DMS153 treated with DMSO at 0.1 percent for 48 hours (cell line): ENCODE measurements around the gene SYT1.

ENCODE experiments used
- DNase-seq: peaks from one replicate; lab custom pipeline; 2025; ENCODE audit not compliant: unreplicated experiment; lab: John Stamatoyannopoulos, UW

SYT1 gene

GRCh38 chr12:79275631-79276030 is 411.1 kb downstream of the SYT1 start:
- DNase-seq: no peak

- no peak for DNase-seq
Observed at GRCh38 chr12:79283364-79283763, 418.8 kb downstream of the SYT1 start.

DNA sequence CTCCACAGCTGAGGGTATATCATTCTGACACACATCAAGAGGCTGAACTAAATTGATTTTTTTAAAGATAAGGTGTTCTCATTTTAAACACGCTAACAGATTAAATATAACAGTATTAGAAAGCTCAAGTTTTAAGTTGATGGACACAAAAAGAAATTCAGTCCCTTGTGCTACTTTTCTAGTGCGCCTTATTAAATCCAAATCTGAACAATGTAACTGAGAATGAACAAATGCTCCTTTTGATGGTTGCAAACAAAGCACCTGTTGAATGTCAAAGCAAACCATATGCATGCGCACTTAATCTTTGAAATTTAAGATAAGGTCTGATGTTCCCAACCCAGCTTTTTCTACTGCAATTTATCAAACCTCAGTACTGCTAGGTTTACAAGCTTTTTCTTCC is 424.3 kb downstream of the SYT1 start:
- DNase-seq: no peak

DNA sequence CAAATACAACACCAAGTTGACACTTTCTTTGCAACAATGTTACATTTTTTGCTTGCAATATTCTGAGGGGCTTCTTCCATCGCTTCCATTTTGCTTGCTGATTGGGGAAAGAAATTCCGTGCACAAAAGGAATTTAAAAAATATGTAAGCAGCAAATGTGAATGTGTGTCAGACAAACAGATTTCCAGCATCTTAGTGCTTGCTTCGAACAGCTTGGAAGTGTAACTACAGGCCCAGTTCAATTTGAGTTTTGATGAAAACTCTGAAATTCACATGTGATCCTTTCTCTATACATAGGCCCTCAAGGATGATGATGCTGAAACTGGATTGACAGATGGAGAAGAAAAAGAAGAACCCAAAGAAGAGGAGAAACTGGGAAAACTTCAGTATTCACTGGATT is 427.1 kb downstream of the SYT1 start:
- no peak for DNase-seq

DNA sequence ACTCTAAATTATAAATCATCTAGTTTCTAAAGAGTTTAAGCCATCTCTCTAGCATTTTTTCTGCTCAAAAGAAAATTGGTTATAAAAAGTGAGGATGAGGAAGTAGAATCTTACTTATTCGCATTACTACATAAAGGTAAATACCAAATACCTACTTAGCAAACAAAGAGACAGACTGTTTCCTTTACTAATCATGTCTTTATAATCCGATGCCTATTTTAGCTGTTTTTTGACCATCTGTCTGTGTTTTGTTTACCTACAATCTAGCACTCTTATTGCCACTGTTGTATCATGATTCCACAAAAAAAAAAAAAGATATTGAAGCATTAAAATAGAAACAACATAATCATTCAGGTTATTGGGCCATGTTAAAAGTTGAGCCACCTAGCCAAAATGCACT is 430.0 kb downstream of the SYT1 start:
- DNase-seq: no peak

DNA sequence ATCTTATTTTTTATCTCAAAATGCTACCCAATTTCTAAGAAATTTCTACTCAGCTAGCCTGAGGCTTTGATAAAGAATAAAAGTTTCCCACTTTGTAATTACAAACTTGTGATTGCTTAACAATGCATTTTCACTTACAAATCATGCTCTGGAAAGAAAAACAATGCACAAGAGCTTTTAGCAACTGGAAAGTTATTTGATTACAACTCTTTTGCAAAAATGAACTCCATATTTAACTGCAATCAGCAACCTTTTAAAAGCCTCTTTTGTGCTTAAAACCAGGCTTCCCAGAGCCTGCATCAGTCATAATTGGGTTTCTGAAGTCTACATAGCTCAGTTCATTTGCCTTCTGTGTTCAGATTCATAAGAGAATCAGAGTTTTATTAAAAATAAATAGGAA is 431.0 kb downstream of the SYT1 start:
- no peak for DNase-seq

DNA sequence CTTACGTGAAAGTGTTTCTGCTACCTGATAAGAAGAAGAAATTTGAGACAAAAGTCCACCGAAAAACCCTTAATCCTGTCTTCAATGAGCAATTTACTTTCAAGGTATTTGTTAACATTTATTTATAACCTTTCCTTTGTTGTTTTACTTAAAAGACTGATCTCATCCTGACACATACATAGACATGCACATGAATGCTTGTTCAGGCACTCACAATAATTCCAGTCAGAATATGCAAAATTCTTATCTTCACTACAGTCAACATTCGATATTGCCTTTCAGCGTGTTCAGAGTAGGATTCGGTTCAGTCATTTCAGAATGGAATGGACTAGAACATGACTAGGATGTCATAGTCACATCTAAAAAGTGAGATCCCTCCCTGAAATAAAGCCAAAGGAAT is 431.6 kb downstream of the SYT1 start:
- DNase-seq: no peak

GRCh38 chr12:79296871-79297270 is 432.3 kb downstream of the SYT1 start:
- no peak for DNase-seq

DNA sequence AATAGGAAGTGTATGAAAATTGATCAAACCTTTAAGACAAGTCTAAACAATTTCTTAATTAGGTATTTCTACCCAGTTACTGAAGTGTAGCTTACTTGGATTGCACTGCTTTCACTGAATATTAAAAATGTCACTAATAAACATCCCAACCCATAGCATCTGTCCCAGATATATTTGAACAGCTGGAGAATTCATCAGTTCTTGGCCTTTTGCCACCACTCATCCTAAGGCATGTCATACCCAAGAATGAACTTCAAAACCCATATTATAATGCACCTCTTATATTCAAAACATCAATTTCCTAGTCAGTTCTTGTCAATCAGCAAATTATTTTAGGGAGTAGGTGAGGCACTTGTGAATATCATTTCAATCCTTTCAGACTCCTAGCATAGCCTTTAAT is 433.9 kb downstream of the SYT1 start:
- DNase-seq: no peak

GRCh38 chr12:79299447-79300198 is 435.0 kb downstream of the SYT1 start:
- DNase-seq: no peak

- DNase-seq: no peak
Observed at GRCh38 chr12:79300199-79300568, 435.6 kb downstream of the SYT1 start.

- DNase-seq: no peak
Observed at GRCh38 chr12:79301181-79301580, 436.6 kb downstream of the SYT1 start.

- no peak for DNase-seq
Observed at GRCh38 chr12:79302162-79302814, 437.7 kb downstream of the SYT1 start.

GRCh38 chr12:79307340-79307739 is 442.8 kb downstream of the SYT1 start:
- DNase-seq: no peak

- DNase-seq: no peak
Observed at GRCh38 chr12:79309039-79309438, 444.5 kb downstream of the SYT1 start.

- DNase-seq: no peak
Observed at GRCh38 chr12:79317179-79317847, 452.7 kb downstream of the SYT1 start.

GRCh38 chr12:79322905-79323304 is 458.3 kb downstream of the SYT1 start:
- DNase-seq: no peak

DNA sequence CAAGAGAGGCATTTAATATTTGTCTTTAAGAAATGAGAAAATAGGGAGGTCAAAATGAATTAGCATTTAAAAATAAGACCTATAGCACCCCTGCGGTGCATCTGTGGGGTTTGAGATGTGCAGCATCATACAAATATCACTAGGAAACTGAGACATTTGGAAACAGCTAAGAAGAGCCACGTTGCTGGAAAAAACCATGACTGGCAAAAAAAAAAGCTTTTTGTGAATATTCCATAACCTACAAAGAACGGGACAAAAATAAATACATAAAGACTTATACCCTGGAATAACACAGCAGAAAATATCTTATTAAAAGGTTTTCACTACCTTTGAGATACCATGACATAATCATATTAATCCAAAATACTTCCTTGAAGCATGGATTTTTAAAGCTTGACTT is 460.0 kb downstream of the SYT1 start:
- DNase-seq: no peak

- no peak for DNase-seq
Observed at GRCh38 chr12:79326222-79326621, 461.6 kb downstream of the SYT1 start.

DNA sequence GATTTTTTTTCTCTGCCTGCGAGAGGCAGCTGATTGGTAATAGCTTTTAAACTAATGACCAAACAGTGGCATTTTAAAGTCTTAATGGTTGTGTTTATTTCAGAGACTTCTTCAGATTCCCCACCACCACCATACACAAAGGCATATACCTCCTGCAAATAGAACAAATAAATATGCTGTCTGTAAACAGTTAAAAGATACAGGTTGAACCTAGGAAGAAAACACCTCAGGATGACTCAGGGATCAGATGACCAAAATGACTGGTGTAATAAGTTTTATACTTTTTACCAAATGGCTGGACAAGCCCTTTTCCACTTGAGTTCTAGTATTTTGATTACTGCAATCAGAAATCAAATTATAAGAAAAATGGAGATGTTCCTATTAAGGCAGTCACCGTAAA is 462.1 kb downstream of the SYT1 start:
- no peak for DNase-seq

DNA sequence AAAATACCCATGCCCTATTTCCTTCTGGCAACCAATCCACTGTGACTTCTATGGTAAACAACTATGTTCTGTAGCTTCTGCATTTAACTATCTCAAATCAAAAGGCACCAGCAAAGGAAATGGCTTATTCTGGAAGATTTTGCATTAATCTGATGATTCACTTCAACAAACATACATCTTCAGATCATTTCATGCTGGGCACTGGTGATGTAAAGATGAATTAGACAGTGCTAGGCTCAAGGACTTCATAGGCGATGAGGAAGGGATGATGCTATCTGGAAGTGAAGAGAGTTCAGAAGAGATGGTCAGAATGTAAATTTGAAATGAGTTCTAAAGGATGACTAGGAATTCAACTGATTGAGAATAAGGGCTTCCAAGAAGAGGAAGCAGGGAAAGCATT is 462.9 kb downstream of the SYT1 start:
- DNase-seq: no peak

DNA sequence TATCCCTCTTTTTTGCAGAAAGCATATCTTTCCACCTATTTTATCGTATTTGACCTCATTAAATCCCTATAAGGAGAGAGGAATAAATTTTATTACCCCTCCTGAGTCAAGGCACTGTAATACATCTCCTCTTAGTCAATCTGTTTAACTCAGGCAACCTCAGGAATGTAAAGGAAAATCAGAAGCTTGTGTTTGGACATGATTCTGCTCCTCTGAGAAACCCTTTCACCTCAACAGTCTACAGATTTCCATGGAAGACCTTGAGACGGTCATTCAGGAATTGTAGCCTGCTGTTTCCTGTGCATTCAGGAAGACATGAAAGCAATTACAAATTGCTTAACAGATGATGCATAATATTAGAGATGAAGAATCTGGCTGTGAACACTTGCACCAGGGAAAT is 465.4 kb downstream of the SYT1 start:
- no peak for DNase-seq
